Skeletal muscle satellite cell (primary cell): Measurements from ENCODE around the gene DGCR2.

Source experiments
- H3K27me3 ChIP-seq: 2 replicates; pipeline ENCODE4 v1.7.0; 2013; ENCODE audit warnings: low read length; ENCODE audit not compliant: control insufficient read depth, insufficient read depth
- H3K36me3 ChIP-seq: 2 replicates; pipeline ENCODE4 v1.7.0; 2013; ENCODE audit warnings: mild to moderate bottlenecking, control low read depth, low read length; ENCODE audit not compliant: insufficient read depth
- H3K4me1 ChIP-seq: 2 replicates; pipeline ENCODE4 v1.7.0; 2013; ENCODE audit warnings: low read length; ENCODE audit not compliant: control insufficient read depth, insufficient read depth
- H3K4me2 ChIP-seq: 2 replicates; pipeline ENCODE4 v1.7.0; 2013; ENCODE audit warnings: mild to moderate bottlenecking, low read length
- H3K4me3 ChIP-seq: 2 replicates; pipeline ENCODE4 v1.7.0; 2013; ENCODE audit warnings: low read length
- H3K9ac ChIP-seq: 2 replicates; pipeline ENCODE4 v1.7.0; 2013; ENCODE audit warnings: mild to moderate bottlenecking, low read depth, low read length, moderate library complexity
- H3K9me3 ChIP-seq: replicated peaks from 2 replicates; pipeline ENCODE4 v1.7.0; 2013; ENCODE audit warnings: mild to moderate bottlenecking, control low read depth, low read length

The DGCR2 gene

DNA sequence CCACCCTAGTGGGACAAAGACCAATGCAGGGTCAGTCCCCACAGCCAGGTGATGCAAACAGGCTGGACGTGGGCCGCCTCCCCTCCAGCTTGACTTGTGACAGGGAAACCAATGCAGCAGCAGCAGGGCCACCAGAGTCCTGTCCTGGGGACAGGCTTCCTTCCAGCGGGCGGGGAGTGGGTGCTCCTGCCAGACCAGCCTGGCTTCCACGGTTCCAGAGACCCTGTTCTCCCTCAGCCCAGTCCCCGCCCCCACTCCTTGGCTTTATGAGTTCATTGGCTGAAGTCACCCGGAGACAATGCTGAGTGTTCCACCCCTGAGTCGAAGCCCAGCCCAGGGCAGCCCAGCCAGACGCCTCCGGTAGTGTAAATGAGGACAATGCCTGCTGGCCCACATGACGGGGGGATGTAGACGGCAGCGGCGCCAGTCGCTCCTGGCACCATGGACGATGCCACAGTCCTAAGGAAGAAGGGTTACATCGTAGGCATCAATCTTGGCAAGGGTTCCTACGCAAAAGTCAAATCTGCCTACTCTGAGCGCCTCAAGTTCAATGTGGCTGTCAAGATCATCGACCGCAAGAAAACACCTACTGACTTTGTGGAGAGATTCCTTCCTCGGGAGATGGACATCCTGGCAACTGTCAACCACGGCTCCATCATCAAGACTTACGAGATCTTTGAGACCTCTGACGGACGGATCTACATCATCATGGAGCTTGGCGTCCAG lies 8.9 kb upstream of the DGCR2 start, which contains the start of gene TSSK2:
Gene TSSK2 (plus strand): TSS at position 350 of the 726 bp plus-strand sequence. CDS start 92 bp downstream, at position 442.
- no peak within 1 kb of the TSS for H3K9ac ChIP-seq
- H3K36me3 ChIP-seq: peaks cover 41% of the 10 kb centered on the region
- no peaks in the 10 kb centered on the region for H3K9me3 ChIP-seq
- no peak within 1 kb of the TSS for H3K4me2 ChIP-seq
- no peak within 1 kb of the TSS for H3K4me3 ChIP-seq
- no peaks in the 10 kb centered on the region for H3K27me3 ChIP-seq
- no peaks in the 10 kb centered on the region for H3K4me1 ChIP-seq

DNA sequence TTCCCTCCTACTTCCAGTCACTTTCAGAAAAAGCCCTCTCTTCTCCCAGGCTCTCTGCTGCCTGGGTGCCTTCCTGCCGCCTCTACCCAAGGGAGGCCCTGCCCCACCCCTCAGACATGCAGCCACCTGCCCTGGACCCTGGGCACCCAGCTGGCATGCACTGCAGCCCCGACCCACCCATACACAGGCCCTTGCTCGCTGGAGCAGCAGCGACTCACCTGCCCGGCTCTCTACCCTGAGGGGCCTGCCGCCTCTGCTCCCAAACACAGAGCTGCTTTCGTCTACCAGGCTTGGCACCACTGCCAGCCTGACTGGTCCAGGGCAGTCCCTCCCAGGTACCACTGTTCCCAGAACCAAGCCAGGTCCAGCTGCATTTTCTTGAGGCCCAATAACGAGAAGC lies 7.7 kb upstream of the DGCR2 start:
- Histone ChIP-seq H3K4me1 (no peaks in the 10 kb centered on the region), H3K4me3 (no peak overlapping the region), H3K4me2 (no peak overlapping the region), H3K36me3 (peaks cover 36% of the 10 kb centered on the region), H3K27me3 (no peaks in the 10 kb centered on the region), H3K9ac (no peak overlapping the region), H3K9me3 (no peaks in the 10 kb centered on the region)

DNA sequence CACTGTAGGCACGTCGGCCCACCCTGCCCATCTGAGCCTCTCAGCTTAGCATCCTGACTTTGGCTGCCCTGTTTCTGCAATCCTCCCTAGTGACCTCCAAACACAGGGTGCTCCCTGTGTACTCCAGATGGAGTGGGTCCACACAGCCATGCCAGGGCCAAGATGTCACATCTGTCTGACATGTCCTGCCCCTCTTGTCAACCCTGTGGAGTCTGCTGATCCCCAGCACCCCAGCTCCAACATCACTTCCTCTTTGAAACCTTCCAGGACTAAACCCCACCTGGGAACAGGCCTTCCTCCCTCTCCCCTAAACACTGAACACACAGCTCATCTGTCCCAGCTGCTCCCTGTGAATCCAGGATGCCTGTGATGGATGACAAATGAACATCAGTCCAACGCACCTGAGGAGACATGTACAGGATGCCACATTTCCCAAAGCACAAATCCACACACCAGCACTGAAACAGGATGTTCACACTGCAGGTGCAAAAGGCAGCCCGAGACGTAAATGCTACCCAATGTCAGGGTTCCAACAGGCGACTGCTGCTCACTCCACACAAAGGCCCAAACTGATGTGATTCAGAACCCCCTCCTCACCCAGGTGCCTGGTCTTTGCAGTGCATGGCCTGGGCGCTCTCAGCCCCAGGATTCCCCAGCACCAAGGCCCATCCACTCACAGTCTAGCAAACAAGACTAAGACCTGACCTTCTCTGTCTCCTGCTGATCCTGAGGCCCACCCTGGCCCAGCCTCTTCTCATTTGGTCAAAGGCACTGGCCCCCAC lies 6.9 kb upstream of the DGCR2 start:
- Histone ChIP-seq H3K27me3 (no peaks in the 10 kb centered on the region), H3K9ac (no peak overlapping the region), H3K9me3 (no peaks in the 10 kb centered on the region), H3K4me1 (no peaks in the 10 kb centered on the region), H3K36me3 (peaks cover 31% of the 10 kb centered on the region), H3K4me3 (no peak overlapping the region), H3K4me2 (no peak overlapping the region)

DNA sequence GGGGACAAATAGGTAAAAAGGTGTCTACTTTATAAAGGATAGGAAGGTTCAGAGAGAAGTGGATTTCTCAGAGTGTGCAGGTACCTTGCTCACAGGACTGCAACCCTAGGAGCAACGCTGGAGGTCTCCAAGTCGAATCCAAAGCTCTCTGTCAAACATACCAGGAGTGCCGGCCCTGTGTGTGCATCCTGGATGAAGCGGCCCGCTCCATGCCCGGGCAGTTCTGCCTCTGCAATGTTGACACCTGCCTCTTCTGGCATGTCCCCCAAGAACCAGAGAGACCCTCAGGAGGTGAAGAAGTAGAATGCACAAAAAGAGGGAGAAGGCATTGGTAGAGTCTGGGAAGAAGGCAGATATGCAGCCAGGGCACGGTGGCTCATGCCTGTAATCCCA lies 5.8 kb upstream of the DGCR2 start:
- Histone ChIP-seq H3K27me3 (no peaks in the 10 kb centered on the region), H3K36me3 (peaks cover 19% of the 10 kb centered on the region), H3K4me1 (peaks cover under 1% of the 10 kb centered on the region), H3K9ac (no peak overlapping the region), H3K9me3 (no peaks in the 10 kb centered on the region), H3K4me3 (no peak overlapping the region), H3K4me2 (no peak overlapping the region)

DNA sequence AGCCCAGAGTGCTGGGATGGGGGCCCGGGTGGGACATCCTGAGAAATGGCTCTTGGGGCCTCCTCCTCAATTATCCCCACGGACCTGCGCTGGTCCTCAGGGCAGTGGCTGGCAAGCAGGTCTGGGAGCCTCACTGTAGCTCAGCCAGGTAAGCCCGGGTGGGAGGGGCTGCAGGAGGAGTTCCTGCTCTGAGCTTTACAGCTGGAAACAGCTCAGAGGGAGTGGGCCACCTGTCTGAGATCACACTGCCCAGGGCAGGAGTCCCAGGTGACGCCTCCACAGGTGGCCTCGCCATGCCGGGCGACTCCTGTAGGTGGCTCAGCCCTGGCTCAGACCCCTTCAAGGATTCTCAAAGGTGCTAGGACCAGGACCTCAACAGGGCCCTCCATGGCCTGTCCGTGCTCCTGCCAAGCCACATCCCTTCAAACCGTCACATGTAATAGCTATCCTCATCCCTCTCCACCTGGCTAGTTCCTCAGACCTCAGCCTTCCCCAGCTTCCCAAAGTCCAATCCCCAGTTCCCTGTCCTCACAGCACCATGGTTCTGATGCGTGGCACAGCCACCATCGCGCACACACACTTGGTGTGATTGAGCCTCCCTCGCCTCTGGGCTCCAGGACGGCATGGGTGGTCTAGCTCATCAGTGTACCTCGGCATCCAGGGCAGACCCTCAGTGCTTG lies 5.3 kb upstream of the DGCR2 start:
- Histone ChIP-seq H3K4me2 (no peak overlapping the region), H3K27me3 (no peaks in the 10 kb centered on the region), H3K4me1 (peaks cover 5% of the 10 kb centered on the region), H3K36me3 (peaks cover 14% of the 10 kb centered on the region), H3K4me3 (no peak overlapping the region), H3K9ac (no peak overlapping the region), H3K9me3 (no peaks in the 10 kb centered on the region)

DNA sequence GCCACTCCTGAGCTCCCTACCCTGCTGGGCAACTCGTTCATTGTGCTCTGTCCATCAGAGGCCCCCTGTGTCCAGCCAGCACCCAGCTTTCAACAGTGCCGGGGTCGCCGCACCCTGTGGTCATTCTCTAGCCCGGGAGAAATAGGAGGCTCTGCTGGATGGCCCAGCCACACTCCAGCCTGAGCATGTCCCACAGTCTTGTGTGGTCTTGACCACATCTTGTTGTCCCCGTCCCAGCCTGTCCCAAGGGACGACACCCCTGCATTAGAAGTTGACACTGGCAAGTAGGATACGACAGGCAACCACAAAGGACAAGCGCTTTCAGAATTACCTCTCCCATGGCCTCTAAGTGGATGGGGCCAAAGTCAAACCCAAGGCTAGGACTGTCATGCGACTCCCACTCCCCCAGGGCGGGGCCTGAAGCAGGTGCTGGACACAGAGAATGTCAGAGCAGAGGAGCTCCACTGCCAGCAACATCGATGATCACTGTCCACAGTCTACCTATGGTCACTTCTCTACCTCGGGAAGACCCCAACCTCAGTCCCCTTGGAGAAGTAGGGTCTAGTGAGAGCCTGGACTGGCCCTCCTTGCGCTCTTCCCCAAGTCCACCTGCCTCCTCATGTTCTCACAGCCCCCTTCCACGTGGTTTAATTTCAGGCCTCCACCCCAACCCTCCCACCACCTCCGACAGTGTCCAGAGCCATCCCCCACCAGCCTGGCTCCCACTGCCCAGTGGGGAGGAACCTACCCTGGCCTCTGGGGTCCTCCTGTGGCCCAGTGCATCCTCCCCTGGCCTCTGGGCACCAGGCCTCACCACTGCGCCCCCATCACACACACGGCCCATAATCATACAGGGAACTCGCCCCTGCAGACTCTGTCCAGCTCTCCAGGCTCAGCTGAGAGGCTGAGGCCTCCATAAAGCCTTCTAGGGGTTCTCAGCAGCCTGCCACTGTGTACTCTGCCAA lies 4.4 kb upstream of the DGCR2 start:
- Histone ChIP-seq H3K4me3 (no peak overlapping the region), H3K36me3 (peaks cover 6% of the 10 kb centered on the region), H3K4me1 (peaks cover 5% of the 10 kb centered on the region), H3K9me3 (no peaks in the 10 kb centered on the region), H3K4me2 (no peak overlapping the region), H3K27me3 (no peaks in the 10 kb centered on the region), H3K9ac (no peak overlapping the region)

DNA sequence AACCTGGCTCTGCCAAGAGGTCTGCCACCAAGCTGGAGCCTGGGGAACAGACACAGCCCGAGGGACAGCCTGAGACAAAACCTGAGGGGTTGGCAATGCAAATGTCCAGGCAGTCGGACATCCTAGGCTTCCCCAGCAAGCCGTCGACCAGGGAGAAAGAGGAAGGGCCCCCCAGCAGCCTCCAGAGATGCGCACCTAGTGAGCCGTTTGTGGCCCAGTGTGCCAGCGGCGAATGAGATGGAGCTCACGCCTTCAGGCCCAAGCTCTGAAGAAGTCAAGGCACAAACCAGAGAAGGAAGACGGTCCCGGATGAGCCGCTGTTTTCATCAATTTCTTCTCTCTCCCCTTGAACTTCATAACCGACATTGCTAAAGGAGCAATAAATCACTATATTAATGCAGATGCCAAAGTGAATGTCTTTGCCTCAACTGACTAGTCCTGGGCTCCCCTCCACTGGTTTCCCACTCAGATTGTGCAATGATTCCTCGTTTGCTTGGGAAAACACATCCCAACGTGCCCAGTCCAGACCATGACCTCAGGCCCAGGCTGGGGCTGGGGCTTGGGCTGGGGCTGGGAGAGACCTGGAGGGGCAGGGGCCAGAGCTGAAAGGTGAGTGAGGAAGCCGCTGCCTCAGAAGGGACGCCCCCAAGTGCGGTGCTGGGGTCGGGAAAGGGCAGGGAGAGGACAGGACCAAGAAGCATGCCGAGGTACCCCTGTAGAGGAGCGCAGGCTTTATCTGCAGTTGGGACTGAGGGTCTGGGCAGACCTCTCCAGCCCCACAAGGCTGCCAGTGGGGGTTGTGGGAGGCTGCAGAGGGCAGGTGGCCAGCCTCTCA lies 3.5 kb upstream of the DGCR2 start:
- H3K27me3 ChIP-seq: no peaks in the 10 kb centered on the region
- no peak overlapping the region for H3K4me2 ChIP-seq
- H3K4me1 ChIP-seq: peaks cover 11% of the 10 kb centered on the region
- no peaks in the 10 kb centered on the region for H3K9me3 ChIP-seq
- H3K4me3 ChIP-seq: no peak overlapping the region
- no peak overlapping the region for H3K9ac ChIP-seq
- no peaks in the 10 kb centered on the region for H3K36me3 ChIP-seq

DNA sequence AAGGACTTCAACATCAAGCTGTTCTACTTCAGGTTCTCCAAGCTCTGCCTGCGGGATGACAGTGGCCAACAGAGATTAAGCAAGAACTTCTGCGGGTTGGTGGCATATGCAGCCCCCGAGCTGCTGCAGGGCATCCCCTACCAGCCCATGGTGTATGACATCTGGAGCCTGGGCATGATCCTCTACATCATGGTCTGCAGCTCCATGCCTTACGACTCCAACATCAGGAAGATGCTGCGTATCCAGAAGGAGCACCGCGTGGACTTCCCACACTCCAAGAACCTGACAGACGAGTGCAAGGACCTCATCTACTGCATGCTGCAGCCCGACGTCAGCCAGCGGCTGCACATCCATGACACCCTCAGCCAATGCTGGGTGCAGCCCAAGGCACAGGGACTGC lies 2.8 kb upstream of the DGCR2 start:
- Histone ChIP-seq H3K27me3 (no peaks in the 10 kb centered on the region), H3K4me3 (no peak overlapping the region), H3K4me2 (no peak overlapping the region), H3K9ac (no peak overlapping the region), H3K36me3 (no peaks in the 10 kb centered on the region), H3K4me1 (peaks cover 17% of the 10 kb centered on the region), H3K9me3 (no peaks in the 10 kb centered on the region)

DNA sequence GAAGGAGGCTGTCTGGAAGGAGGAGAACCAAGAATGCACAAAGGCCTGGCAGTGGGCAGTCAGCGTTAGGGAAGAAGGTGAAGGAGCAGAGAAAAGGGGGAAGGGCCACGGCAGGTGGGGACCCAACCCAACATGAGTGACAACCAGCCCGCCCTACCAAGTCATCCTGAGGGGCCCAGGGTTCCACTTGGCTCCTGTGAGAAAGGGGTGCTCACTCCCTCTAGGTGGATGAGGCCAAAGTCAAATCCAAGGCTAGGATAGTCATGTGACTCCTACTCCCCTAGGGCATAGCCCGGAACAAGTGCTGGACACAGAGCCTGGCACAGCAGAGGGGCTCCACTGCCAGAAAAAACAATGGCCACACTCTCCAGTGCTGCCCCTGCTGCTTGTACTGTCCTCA lies 2.2 kb upstream of the DGCR2 start:
- Histone ChIP-seq H3K4me2 (no peak overlapping the region), H3K9me3 (no peaks in the 10 kb centered on the region), H3K9ac (no peak overlapping the region), H3K4me3 (no peak overlapping the region), H3K4me1 (peaks cover 17% of the 10 kb centered on the region), H3K36me3 (no peaks in the 10 kb centered on the region), H3K27me3 (no peaks in the 10 kb centered on the region)

DNA sequence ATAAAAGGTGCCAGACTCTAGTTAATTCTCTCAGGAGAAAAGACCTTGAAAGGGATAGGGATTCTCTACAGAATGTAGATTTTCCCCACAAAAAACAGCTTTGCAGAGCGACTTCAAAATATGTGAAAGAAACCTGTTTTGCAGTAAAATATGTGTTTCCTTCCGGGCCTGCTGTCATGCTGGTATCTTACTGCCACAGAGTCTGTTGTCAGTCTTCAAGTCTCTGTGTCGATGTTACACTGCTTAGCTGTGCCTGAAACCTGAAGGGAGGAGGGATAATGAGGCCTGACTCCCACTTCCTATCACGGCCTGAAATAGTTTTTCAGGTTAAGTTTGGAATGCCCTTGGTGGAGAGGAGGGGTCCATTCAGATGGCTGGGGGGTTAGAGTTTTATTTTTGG lies 1.7 kb upstream of the DGCR2 start:
- no peaks in the 10 kb centered on the region for H3K36me3 ChIP-seq
- H3K9ac ChIP-seq: no peak overlapping the region
- H3K9me3 ChIP-seq: no peaks in the 10 kb centered on the region
- no peak overlapping the region for H3K4me3 ChIP-seq
- H3K4me2 ChIP-seq: no peak overlapping the region
- peaks cover 17% of the 10 kb centered on the region for H3K4me1 ChIP-seq
- no peaks in the 10 kb centered on the region for H3K27me3 ChIP-seq
